ENCODE results near the gene ETV3. TPM values are rescaled to one million over a fixed set of nuclear protein-coding genes. Genes with fewer than 3 reads are reported as not detected.

Gene ETV3
- 25.5 TPM for total RNA-seq (2013)
- 10 to 100 TPM in 1 of 3 donors, 1 to 10 TPM in 2; 4.8 to 62.3 (median 6.3) TPM for polyA plus RNA-seq
- polyA minus RNA-seq, result 53.3 and 54.8 TPM in 2 replicates
- total RNA-seq, result 184 to 697 (median 360) reads per million in 11 experiments

DNA sequence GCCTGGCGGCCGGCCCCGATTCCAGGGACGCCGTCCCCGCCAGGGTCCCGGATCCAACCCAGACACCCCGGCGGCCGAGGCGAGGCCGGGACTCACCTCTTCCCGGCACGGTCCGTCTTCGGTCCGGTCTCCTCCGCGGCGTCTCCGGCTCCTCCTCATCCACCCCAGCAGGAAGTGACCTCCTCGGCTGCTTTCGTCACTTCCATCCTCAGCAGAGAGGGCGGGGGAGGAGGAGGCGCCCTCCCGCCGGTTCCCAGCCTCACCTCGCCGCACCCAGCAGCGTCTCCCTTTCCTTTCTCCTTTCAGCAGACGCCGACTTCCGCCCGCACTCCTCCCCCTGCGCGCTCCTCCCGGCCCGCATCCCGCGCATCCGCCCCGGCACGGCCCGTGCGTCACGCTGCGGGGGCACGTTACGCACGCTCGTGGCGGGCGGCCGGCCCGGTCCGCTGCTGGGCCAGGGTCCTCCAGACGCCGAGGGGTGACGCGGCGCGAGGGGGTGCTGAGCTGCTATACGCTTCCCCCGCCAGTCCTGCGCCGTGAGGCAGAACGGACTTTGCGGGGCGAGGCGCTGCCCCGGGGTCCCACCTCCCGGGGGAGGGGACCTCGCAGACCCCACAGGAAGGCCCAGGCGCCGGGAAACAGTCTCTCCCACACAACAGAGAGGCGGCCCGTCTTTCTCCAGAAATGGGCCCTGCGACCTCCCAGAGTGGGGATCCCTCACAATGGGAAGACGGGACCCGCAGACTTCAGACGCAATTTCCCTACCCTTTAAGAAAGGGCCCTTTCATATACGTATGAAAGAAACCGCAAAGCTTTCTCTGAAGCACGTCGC lies at the start of gene ETV3:
TSS of gene ETV3 (minus strand) at position 176 of the 832 bp plus-strand sequence. CDS start 2,043 bp downstream, outside the sequence.
- intact Hi-C loops (cut with micrococcal nuclease), result loop anchor here in 1 of 2 donors (2.0 kb wide), 1 partner anchor 14 kb away; no protein-coding TSS in a partner anchor
- Mint-ChIP-seq H3K27ac (peak within 1 kb of the TSS; percentile 96 to 99 (median 97)), H3K27me3 (ENCODE audit: low read depth in 3 of 3) (peaks cover 0 to 3% (median 0%) of the 10 kb centered on the region in 3 donors), H3K9me3 (no peaks in the 10 kb centered on the region), H3K36me3 (peaks cover 32% of the 10 kb centered on the region in 2 donors), H3K4me1 (peaks cover 24% of the 10 kb centered on the region), H3K4me3 (peak within 1 kb of the TSS; percentile 98 to 99)
- peaks cover 46% of the 10 kb centered on the region for H4K20me1 ChIP-seq (ENCODE audit: insufficient read depth, low read length)
- H3K4me2 ChIP-seq (replicated peaks; ENCODE audit: extremely low read depth, low read length, poor library complexity, severe bottlenecking), result peak within 1 kb of the TSS; percentile 93
- TF ChIP-seq, protein P1, sequence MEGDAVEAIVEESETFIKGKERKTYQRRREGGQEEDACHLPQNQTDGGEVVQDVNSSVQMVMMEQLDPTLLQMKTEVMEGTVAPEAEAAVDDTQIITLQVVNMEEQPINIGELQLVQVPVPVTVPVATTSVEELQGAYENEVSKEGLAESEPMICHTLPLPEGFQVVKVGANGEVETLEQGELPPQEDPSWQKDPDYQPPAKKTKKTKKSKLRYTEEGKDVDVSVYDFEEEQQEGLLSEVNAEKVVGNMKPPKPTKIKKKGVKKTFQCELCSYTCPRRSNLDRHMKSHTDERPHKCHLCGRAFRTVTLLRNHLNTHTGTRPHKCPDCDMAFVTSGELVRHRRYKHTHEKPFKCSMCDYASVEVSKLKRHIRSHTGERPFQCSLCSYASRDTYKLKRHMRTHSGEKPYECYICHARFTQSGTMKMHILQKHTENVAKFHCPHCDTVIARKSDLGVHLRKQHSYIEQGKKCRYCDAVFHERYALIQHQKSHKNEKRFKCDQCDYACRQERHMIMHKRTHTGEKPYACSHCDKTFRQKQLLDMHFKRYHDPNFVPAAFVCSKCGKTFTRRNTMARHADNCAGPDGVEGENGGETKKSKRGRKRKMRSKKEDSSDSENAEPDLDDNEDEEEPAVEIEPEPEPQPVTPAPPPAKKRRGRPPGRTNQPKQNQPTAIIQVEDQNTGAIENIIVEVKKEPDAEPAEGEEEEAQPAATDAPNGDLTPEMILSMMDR (IDR thresholded peaks at IDR 0.05), result no peak
- H3K9me3 ChIP-seq (replicated peaks in 1 of 2; ENCODE audit: control insufficient read depth in 1 of 2, insufficient read depth in 1 of 2, low read length in 2 of 2), result no peaks in the 10 kb centered on the region
- peaks cover 26 to 29% of the 10 kb centered on the region in 2 donors for H3K36me3 ChIP-seq (replicated peaks in 1 of 2; ENCODE audit: control insufficient read depth in 1 of 2, insufficient read depth in 2 of 2, low read length in 2 of 2)
- peak within 1 kb of the TSS; percentile 69 for H2AFZ ChIP-seq (ENCODE audit: insufficient read depth, low read depth, low read length, poor library complexity, severe bottlenecking)
- no peaks in the 10 kb centered on the region for H3K27me3 ChIP-seq (ENCODE audit: control insufficient read depth in 2 of 2, insufficient read depth in 2 of 2, low read length in 2 of 2)
- peaks cover 33% of the 10 kb centered on the region for H3K79me2 ChIP-seq (ENCODE audit: insufficient read depth, low read length)
- H3K9ac ChIP-seq (ENCODE audit: insufficient read depth, low read length, poor library complexity, severe bottlenecking), result peak within 1 kb of the TSS; percentile 97
- under 1% methylated on average over 75 of the region's 85 CpGs for WGBS (ENCODE audit: insufficient coverage)
- peak; percentile 86 to 92 (median 91) for DNase-seq
- peak within 1 kb of the TSS; percentile 82 to 96 (median 93) for H3K4me3 ChIP-seq (replicated peaks in 1 of 3; ENCODE audit: low read depth in 2 of 3, low read length in 3 of 3)
- peak within 1 kb of the TSS; percentile 91 to 97 for H3K27ac ChIP-seq (ENCODE audit: low read depth in 1 of 2, low read length in 2 of 2)
- peaks cover 22 to 23% of the 10 kb centered on the region in 2 donors for H3K4me1 ChIP-seq (ENCODE audit: control insufficient read depth in 1 of 2, insufficient read depth in 2 of 2, low read length in 2 of 2)

DNA sequence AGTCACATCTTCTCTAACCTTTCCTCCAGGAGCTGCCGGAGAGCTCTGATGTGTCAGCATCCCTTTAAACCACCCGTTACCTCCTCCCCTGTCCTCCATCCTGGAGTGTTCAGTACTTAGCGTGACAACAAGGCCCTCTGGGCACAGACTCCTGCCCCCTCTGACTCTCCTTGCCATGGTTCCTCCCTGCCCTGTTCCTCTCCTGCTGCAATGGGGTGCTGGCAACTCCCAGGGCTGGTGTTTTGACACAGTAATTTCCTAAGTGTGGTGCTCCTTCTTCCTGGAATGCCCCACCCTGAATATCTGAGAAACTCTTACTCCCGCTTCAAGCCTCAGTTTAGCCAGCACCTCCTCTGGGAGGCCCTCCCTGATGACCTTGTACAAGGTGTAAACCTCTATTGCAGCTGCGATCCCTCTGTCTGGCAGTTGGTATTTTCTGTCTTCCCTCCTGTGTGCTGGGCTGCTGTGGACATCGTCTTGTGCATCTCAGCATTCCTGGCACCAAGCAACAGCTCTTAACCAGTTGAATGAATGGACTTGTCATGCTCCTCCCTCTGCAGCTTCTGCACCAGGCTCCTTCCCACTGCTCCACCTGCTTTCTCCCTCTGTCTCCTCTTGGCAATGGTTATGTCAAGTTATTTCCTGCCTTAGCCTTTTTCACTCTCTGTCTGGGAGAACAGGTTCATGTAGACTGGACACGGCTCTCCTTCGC lies 48.2 kb upstream of the ETV3 start:
- H4K20me1 ChIP-seq (ENCODE audit: insufficient read depth, low read length), result no peaks in the 10 kb centered on the region
- H3K4me3 ChIP-seq (replicated peaks in 1 of 3; ENCODE audit: low read depth in 2 of 3, low read length in 3 of 3), result no peak overlapping the region
- WGBS (ENCODE audit: insufficient coverage), result 87% methylated on average over 7 of the region's 8 CpGs
- H3K79me2 ChIP-seq (ENCODE audit: insufficient read depth, low read length), result no peaks in the 10 kb centered on the region
- H3K9ac ChIP-seq (ENCODE audit: insufficient read depth, low read length, poor library complexity, severe bottlenecking), result no peak overlapping the region
- H3K9me3 ChIP-seq (replicated peaks in 1 of 2; ENCODE audit: control insufficient read depth in 1 of 2, insufficient read depth in 1 of 2, low read length in 2 of 2), result no peaks in the 10 kb centered on the region
- H3K4me2 ChIP-seq (replicated peaks; ENCODE audit: extremely low read depth, low read length, poor library complexity, severe bottlenecking), result no peak overlapping the region
- DNase-seq, result no peak
- peaks cover 1 to 2% of the 10 kb centered on the region in 2 donors for H3K4me1 ChIP-seq (ENCODE audit: control insufficient read depth in 1 of 2, insufficient read depth in 2 of 2, low read length in 2 of 2)
- Mint-ChIP-seq H3K9me3 (no peaks in the 10 kb centered on the region), H3K36me3 (no peaks in the 10 kb centered on the region), H3K27me3 (ENCODE audit: low read depth in 3 of 3) (peaks cover 0 to 7% (median 6%) of the 10 kb centered on the region in 3 donors), H3K27ac (peak overlapping the region in 1 of 7 donors; percentile 71), H3K4me1 (peaks cover 3% of the 10 kb centered on the region), H3K4me3 (no peak overlapping the region)
- intact Hi-C loops (cut with micrococcal nuclease), result no loop called here
- no peak overlapping the region for H3K27ac ChIP-seq (ENCODE audit: low read depth in 1 of 2, low read length in 2 of 2)
- TF ChIP-seq, protein P1 (IDR thresholded peaks at IDR 0.05), result no peak
- H2AFZ ChIP-seq (ENCODE audit: insufficient read depth, low read depth, low read length, poor library complexity, severe bottlenecking), result no peak overlapping the region
- no peaks in the 10 kb centered on the region for H3K27me3 ChIP-seq (ENCODE audit: control insufficient read depth in 2 of 2, insufficient read depth in 2 of 2, low read length in 2 of 2)
- no peaks in the 10 kb centered on the region for H3K36me3 ChIP-seq (replicated peaks in 1 of 2; ENCODE audit: control insufficient read depth in 1 of 2, insufficient read depth in 2 of 2, low read length in 2 of 2)

Data from CD14-positive monocyte (primary cell).